Measurements from ENCODE around the gene IGSF21.

The IGSF21 gene

DNA sequence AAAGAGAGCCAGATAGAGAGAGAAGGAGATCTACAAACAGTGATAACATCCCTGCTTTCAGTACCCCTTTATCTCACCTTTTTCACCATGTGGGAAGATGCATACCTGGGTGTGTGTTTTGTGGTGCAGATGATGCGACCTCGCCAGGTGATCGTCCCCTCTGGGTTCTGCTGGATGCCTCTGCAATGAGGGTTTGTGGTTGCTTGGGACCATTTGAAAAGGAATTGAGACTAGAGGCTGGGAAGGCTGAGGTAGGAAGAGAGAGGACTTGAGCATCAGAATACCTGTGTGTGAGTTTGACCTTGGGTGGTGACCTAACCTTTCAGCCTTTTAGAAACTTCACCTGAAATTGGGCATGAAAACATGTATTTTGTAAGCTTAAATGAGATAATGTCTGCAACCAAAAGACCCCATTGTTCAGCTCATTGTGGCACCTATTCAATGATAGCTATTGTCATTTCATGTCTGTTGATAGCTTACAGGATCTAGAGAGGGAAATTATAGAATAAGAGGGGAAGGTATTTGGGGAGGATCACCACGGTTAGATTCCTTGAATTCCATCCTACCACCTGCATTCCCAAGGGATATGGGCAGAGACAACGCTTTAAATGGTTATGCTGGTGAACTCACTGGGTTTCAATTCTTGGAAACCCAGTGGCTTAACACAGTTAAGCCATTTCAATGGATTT, 125.7 kb downstream of the IGSF21 start:
- no peak for DNase-seq

DNA sequence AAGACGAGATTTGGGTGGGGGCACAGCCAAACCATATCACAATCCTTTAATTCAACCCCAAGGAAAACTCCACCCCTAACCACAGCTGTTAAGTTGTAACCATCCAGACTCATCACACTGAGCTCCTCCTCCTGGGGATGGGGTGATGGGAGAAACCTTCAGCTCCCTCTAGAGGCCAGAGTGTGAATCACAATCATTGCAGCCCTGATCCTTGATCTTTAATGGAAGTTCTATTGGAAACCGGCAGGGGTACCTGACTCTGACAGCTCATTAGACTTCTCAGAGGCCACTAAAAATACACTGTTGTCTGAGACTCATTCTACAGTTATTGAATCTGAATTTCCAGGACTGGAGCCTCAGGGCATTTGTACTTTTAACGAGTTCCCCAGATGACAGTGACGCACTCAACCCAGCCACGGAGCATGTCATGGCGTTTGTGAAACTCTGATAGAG, 127.2 kb downstream of the IGSF21 start:
- peak; percentile 30 for DNase-seq

DNA sequence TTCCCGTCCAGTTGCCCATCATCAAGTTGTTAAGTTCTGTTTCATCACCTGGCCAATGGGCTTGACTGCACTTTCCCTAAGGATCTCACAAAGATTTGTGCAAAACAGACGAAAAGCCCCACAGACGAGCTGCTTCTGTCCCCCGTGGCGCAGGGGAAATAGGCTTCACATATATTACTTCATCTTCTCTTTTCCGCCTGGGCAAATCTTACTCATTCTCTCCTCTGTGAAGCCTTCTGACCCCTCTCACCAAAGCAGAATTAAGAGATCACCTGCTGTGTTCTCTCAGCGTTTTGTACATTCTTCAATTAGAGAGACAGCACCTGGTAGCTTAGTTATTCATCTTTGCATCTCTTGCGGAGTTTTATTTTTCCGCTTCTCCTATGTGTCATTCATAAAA, 129.8 kb downstream of the IGSF21 start:
- no peak for DNase-seq

DNA sequence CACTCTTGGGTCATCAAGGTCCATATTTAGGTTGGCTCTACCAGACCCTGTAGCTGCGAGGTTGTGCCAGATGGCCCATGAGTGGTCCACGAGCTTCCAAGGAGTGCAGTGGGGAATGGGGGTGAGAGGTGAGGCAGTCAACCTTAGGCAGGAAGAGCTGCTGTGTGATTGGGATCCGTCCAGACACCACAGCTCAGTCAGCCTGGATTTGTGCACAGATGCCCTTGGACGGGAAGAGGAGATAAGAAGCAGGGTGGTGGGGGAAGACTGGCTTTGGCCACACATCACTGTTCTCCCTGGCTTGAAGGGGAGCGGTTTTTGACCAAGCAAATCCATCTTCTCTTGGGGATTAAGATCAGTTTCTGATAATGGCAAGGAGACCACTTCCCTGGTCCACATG, 130.6 kb downstream of the IGSF21 start:
- DNase-seq, result no peak

DNA sequence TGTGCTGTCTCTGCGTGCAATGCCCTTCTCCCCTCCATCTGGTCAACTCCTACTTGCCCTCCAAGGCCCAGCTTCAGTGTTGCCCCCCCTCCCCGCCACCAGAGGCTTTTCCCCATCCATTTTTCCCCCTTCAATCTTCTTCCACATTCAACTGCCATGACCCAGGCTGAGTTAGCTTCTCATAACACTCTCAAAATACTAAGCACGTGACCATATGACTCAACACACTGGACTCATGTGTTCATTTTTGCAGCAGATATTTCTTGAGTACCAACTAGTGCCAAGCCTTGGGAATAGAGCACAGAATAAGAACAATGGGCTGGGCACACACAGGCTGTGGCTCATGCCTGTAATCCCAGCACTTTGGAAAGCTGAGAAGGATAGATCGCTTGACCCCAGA, 132.1 kb downstream of the IGSF21 start:
- no peak for DNase-seq

DNA sequence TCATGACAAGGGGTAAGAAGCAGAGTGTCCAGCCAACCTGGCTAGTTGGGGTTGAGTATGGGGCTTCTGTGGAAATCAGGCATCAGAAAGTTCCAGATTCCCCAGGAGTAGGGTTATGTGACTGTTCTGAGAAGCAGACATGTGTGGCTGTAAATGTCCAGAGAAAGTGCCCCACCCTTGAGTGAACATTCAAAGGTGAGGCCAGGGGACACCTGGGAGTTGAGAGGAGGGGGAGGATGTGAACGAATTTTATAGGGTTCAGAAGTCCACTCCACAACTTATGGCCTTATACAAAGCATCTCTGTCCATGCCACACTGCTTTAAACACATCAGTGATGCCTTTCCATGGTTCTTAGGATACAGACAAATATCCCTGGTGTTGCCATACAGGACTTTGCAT, 133.3 kb downstream of the IGSF21 start:
- no peak for DNase-seq

DNA sequence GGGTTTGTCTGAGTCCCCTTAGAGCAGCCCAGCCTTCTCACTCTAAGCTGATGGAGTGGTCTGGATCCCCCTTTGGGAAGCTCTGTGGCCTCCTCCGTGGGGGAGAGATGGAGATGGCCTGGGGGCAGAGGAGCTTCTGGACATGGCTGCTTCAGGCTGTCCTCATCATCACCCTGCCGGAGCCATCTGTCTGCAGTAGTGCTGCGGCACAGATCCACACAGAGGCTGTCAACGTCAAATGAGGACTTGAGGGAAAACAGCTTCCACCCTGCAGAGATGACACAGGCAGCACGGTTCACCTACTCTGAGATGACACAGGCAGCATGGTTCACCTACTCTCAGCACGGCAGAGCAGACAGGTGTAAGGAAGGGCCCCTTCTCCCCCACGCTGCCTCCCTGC, 134.3 kb downstream of the IGSF21 start:
- DNase-seq, result no peak

DNA sequence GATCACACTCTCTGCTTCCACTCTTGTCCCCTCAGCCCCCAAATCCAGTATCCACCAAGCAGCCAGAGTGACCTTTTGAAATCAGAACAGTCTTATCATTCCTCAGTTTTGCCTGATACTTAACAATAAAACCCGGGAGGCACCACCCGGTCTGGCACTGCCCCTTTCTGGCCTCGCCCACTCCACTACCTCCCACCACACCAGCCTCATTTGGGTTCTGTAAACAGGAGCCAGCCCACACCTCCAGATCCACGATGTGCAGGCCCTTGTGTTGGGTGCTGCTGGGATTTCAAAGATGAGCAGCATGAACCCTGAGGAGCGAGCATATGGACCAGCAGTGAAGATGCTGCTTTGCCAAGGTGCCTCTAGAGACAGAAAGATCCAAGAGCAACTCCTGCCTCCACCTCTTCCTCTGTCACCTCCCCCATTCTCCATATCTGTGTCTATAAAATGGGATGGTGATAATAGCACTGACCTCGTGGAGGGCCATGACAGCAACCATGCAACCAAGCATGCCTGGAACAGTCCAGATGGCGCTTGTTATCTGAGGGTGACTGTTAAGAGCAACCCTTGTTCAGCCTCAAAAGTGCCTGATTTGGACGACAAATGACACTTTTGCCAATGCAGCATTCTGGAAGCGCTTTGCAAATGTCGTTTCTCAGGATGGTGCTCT, 136.0 kb downstream of the IGSF21 start:
- DNase-seq, result no peak

DNA sequence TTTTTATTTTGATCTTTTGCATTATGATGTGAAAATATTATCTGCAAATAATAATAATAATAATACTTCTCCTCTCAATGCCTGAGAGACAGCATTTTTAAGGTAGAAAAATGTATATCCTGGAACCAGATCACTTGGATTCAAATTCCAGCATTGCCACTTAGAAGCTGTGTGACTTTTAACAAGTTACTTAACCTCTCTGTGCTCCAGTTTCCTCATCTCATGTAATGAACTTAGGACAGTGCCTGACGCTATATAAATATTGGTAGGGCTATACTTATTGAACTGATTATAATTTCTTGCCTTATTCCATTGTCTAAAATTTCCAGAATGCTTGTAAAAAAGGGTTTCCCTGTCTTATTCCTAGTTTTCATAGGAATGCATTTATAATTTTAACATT, 137.2 kb downstream of the IGSF21 start:
- no peak for DNase-seq

DNA sequence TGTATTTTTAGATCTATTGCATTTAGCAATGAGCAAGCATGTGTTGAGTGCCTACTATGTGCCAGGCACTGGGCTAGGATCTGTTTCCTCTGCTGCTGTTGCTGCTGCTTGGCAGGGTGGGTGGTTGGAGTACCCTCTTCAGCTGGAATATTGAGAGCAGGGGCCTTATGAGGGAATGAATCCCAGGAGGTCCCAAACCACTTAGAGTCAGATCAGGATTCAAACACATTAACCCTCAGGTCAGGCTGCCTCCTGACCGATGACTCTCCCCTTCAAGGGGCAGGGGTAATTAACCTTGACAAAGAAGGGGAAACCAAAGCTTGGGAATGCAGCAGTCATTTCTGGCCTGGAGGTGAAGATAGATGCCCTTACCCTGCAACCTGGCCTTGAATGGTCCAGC, 138.0 kb downstream of the IGSF21 start:
- no peak for DNase-seq

DNA sequence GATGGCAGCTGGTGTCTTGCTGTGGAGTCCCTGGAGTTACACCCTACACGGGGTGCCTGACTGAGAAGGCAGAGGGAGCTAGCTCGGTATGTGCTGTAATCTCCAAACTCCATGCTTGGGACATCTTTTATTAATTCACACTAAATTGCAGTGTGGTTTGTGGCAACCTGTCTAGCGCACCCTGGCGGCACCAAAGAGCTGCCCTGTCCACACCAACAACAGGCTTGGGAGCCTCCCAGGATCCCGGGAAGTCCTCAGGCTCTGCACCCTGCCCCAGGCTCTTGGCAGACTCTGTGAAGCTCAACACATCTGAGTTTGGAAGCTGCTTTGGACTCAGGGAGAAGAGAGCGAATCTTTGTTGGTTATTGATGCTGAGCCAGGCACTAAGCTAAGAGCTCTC, 138.9 kb downstream of the IGSF21 start:
- no peak for DNase-seq

DNA sequence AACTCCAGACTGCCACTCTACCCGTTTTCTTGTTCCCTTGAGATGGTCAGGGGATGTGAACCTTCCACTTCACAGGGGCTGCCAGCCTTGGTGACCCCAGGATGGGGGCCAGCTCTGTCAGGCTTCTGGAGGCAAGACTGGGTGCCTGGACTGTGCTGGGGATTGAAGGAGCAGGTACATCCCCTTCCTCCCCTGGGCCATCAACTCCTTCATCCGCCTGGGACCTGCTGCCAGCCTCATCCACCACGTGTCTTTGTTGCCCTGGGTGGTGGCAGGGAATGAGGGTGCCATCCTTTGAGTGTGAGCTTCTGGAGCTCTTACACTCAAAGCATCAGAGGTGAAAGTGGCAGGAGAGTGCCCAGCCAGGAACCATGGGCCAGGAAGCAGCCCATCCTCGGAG, 139.6 kb downstream of the IGSF21 start:
- DNase-seq, result no peak

DNA sequence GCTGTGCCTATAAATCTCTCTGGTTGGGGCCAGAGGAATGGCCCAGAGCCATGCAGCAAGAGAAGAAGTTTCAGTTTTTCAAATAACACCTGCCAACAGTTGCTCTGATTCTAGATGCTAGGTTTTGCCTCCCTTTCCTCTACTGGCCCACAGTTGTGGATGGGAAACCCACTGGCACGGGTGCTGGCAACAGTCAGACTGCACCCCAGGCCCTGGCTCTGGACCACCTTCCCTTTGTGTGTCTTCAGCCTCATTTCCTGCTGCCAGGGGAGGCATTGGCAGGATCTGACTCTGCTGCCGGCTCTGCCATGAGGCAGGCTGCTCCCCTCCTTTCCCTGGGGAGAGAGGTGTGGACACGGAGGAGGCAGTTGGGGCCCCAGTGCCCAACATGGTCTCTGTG, 142.0 kb downstream of the IGSF21 start:
- no peak for DNase-seq

DNA sequence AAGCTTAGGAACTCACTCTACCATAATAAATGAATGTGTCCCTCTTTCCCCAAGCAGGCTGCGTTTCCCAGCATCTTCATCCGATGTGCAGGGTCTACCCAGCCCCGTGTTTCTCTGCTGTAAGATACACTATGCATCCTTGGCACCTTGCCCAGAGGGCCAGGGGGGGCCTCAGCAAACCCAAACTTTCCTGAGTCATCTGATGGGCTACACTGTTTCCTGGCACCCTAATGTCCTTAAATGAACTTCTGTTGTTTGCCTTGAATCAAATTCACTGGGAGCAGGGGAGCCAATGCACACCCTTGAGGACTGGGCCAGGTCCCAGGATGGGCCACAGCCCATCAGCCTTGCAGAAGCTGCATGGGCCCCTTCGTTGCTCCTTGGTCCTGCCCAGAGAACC, 145.5 kb downstream of the IGSF21 start:
- no peak for DNase-seq

DNA sequence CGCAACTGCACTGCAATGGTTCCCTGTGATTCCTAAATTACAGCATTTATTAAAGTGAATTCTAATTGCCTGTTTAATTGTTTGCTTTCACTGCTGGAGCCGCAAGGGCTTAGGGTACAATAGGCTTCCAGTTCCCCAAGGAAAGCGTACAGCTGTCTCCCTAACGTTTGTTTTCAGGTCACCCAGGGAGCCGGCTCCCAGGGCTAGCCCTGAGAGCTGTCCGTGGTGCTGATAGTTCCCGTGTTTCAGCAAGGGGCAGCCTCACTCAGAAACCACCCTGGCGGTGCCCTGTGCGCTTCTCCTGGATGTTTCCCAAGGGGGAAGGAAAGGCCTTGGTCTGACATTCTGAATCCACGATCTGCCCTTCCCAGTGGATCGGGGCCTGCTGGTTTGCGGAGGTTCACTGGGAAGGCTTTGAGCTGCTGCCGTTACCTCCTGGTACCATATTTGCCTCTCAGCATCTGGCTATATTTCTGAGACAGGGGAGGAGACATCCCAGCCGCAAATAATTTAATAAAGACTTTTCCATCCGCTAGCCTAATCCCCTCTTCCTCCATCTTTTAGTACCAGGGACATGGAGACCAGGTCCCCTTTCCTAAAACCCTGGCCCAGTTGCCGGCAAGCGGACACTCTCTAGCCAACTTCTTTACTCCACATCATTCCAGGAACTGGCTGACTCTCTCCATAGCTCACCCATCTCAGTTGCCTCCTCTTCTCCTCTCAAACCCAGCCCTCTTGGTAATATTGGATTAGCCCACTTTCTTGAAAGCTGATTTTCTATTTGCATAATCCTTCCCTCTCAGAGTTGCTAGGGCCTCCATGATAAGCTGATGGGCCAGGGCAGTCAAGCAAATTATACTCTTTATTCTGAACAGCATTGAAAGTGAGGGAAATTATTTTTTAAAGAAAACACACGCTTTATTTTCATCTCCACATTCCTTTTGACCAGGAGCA, 149.0 kb downstream of the IGSF21 start:
- DNase-seq, result peak; percentile 20

DNA sequence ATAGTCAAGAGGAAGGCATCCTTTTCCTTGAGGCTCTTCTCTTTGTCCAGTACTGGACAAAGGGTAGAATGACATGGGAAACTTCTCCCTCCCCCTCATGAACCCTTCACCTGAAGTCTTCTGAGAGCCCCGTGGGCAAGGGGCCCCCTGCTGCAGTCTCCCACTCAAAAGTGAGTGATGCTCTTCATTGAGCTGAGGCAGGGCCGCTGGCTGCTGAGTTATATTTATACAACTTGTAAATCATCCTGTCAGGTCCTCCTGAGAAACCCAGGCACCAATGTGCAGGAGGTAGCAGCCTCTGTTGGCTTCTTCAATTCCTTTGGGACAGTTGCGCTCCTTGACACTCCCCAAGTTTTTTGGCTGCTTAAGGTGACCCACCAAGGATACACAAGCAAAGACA, 150.2 kb downstream of the IGSF21 start:
- no peak for DNase-seq

DNA sequence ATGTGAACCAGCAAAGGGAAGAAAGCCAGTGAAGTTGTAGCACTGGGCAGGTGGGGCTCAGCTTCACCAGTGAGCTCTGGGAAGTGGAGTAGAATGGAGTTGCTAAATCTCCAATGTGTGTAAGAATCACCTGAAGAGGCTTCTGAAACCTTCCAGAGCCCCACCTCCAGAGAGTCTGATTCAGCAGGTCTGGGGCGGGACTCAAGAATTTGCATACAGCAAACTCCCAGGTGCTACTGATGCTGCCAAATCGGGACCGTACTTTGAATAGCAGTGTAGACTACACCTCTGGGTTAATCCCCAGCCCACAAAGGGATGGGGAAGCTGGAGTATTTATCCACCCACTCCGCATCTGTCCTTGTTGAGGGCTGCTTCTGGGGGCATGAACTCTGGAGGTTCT, 154.3 kb downstream of the IGSF21 start:
- DNase-seq, result no peak

DNA sequence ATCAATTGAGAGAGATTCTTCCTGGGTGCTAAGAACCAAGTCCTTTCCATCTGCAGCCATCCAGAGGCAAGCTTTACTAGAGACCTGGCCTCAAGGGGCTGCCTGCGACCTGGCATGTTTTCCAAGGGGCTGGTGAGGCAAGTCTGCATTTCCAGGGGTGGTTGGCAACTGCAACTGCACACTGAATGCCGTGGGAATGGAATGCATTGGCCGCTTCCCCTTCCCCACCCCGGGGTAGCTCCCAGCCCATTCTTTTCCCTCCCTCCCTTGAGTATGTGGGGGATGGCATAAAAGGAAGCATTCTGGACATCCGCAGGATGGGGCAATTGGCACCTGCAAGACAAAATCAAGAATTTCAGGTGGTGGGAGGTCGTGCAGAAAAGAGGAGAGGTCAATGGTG, 155.1 kb downstream of the IGSF21 start:
- no peak for DNase-seq

DNA sequence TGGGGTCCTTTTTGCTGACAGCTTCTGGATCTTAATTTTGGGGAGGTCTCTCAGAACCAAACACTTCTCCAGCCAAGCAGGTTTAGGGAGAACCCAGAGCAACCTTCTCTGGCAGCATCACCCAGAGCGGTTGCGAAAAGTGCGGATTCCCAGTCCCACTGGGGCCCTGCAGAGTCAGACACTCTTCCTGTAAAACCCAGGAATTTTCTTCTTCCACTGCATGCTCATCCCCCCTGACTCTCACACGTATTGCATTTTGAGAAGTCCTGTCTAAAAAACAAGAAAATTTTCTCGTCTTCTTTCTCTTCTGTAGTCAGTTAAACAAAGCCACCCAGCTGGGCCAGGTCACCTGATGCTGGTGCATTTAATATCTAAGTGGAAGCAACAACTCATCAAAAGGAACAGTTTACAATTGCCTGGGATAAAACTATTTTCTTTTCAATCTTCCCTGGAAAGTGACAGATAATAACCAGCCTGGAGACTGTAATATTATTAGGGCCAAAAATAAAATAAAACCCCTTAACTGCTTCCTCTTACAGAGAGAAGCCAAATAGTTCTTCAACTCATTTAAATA, 156.0 kb downstream of the IGSF21 start:
- DNase-seq, result no peak

DNA sequence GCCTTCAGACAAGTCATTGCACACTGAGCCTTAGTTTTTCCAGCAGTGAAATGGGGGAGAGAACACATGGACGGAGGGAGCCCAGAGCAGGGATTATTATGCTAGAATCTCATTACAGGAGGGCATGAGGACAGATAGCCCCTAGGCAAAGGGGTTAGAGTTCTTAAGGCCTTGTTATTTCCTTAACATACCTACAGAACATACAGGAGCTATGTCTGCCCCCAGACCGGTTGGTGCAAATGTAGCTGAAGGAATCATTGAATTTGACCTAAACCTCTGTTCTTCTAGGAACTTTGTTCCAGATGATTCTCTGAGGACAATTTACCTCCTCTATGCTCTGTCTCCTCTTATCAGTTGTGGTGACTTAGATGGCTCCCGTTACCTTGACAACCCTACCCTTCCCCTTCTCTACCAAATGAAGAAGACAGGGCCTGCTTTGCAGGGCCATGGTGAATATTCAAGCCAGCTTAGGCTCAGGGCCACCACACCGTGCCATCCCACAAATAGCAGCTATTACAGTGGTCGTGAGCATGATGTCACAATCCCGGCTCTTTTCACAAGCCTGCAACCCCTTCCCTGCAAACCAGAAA, 156.9 kb downstream of the IGSF21 start:
- DNase-seq, result no peak

DNA sequence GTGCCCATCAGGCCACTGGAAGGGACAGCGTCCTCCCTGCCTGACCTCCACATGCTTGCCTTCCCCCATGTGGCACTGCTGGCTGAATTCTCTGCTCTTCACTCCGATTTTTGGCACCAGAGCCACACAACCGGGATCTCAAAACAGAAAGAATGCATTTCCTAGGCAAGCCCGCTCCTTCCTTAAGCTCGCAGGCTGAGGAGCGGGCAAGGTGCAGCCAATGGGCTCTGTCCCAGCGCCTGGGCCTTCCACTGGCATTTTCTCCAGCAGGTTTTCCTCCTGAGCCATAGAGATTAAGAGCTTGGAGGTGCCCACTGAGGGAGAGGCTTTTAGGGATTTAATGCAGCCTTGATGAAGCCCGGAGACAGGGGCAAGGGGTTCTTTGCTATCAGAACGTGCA, 158.0 kb downstream of the IGSF21 start:
- DNase-seq, result no peak

DNA sequence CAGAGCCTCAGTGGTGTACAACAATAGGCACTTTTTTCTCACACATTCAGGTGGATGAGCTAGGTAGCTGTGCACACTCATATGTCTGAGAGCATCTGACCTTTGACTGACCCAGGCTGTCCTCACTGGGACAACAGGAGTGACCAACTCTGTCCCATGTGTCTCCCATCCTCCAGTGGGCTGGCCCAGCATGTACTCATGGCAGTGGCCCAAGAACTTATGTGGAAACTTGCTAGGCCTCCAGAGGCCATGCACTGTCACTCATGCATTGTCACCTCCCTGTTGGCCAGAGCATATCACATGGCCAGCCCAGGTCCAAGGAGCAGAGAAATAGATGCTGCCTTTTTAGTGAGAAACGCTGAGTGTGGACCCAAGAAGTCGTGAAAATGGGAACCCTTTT, 158.8 kb downstream of the IGSF21 start:
- no peak for DNase-seq

DNA sequence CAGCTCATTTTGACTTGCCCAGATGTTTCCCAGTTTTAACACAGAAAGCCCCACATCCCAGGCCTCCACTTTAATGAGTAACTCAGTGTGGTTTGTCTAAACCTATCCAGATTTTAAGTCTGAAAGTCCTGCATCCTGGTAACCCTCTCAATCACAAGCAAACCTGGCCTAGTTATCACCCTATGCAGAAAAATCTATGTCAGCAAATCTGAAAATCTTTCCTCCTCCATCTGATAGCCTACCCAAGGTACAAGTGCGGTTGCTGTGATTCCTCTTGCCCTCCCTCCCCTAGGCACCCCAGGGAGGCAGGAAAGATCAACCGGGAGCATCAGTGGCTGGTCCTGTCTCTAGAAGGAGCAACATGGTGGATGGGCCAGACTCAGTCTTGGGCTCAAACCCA, 163.7 kb downstream of the IGSF21 start:
- no peak for DNase-seq
